ENCODE measurements around the gene LRRC4B.

LRRC4B gene

GRCh38 chr19:50505856-50506611 lies 62.2 kb downstream of the LRRC4B start:
- DNase-seq (ENCODE audit: low spot score) = no peak

DNA sequence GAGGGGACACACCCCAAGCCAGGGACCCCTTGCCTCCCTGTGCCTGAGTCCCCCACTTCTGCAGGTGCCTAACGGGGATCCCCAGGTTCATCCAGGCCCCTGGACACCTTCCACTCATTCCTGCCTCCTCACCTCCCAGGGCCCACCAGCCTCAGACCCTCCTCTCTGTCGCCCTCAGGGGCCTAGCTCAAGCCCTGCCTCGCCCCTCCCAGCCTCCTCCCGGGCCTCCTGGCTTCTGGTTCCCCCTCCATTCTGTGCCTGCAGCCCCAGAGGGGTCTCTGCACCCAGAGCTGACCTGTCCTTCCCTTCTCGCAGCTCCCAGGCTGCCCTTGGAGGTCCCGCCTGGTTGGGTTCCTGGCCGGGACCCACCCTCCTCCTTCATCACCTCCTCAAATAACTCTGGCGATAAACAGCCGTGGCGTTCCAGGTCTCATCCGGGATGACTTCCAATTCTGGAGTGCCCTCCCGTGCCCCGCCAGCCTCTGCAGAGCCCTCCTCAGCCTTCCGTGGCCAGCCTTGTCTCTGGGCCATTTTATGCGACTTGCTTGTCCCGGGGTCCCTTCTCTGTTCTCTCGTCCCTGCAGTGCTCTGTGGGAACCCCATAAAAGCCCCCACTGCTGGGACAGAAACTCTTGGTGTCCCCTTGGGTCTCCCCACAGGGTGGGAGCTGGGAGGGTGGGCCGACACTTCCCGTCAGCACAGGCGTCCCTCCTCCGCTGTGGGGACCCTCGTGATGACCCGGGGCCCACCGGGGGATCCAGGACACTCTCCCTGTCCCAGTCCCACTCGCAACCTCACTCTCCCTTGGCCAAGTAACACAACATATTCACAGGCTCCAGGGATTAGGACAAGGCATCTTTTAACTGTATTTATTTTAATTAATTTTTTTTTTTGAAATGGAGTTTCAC lies 66.4 kb downstream of the LRRC4B start:
- DNase-seq (ENCODE audit: low spot score) = no peak

DNA sequence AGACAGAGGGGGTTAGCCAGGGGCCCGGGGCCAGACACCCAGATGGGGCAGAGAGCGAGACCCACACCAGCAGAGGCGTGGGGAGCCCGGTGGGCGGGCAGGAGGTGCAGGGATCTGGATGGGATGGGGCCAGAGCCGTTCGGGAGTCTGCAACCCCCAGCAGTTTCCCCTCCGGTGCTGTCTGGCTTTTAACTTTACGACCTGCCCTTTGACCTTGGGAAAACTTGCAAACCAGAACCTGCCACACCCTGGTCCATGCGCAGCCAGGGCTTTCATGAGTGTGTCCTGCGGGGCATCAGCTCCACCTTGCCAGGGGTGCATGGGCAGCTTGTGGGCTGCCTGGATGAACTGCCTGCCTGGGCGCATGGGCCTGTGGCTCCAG lies 67.1 kb downstream of the LRRC4B start:
- DNase-seq (ENCODE audit: low spot score) = no peak

DNA sequence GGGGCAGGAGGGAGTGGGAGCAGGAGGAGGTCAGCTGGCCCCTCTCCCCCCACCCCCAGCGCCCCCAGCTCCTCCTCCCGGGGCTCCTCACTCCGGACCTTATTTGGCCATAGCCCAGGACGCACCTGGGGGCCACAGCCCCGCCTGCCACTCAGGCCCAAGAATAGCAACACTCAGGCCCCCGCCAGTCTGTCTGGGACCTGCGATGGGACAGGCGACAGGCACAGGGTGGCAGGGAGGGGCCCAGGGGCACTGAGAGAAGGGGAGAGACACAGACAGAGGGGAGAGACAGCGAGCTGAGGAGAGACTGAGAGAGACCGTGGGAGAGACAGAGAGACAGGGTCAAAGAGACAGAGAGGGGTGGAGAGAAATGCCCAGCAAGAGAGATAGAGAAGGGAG lies 67.5 kb downstream of the LRRC4B start:
- no peak for DNase-seq (ENCODE audit: low spot score)

- no peak for DNase-seq (ENCODE audit: low spot score)
These were observed 68.0 kb downstream of the LRRC4B start for GRCh38 chr19:50500060-50500752.

DNA sequence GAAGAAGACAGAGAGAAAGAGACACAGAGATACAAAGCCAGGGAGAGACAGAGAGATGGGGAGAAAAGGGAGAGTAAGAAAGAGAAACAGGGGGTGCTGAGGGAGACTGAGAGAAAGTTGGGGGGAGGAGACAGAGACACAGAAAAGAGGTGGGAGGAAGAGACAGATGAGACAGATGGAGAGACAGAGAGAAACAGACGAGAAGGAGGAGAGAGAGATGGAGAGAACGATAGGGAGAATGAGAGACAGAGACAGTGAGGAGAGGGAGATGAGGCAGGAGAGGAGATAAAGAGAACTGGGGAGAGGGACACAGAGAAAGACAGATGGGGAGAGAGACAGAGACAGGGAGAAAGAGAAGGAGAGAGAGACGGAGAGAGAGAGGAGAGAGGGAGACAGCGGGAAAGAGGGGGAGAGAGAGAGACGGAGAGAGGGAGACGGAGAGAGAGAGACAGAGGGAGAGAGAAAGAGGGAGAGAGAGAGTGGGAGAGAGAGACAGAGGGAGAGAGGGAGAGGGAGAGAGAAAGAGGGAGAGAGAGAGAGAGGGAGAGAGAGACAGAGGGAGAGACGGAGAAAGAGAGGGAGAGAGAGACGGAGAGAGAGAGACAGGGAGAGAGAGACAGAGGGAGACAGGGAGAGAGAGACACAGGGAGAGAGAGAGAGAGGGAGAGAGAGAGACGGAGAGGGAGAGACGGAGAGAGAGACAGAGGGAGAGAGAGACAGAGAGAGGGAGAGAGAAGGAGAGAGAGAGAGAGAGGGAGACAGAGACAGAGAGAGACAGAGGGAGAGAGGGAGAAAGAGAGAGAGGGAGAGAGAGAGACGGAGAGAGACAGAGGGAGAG lies 69.8 kb downstream of the LRRC4B start:
- no peak for DNase-seq (ENCODE audit: low spot score)

DNA sequence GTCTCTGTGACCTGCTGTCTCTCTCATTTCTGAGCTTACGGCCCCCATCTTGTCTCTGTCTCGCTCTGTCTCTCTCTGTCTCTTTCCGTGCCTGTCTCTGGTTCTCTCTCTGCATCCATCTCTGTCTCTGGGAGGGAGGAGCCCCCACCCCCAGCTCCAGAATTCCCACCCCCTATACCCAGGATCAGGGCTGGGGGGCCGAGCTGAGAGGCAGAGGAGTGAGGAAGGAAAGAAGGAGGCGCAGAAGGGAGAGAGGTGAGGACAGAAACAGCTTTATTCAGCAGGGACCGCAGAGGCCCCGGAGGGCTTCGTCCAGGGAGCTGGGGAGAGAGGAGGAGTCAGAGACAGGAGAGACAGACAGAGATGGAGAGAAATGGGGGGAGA lies 71.2 kb downstream of the LRRC4B start:
- DNase-seq (ENCODE audit: low spot score) = no peak

DNA sequence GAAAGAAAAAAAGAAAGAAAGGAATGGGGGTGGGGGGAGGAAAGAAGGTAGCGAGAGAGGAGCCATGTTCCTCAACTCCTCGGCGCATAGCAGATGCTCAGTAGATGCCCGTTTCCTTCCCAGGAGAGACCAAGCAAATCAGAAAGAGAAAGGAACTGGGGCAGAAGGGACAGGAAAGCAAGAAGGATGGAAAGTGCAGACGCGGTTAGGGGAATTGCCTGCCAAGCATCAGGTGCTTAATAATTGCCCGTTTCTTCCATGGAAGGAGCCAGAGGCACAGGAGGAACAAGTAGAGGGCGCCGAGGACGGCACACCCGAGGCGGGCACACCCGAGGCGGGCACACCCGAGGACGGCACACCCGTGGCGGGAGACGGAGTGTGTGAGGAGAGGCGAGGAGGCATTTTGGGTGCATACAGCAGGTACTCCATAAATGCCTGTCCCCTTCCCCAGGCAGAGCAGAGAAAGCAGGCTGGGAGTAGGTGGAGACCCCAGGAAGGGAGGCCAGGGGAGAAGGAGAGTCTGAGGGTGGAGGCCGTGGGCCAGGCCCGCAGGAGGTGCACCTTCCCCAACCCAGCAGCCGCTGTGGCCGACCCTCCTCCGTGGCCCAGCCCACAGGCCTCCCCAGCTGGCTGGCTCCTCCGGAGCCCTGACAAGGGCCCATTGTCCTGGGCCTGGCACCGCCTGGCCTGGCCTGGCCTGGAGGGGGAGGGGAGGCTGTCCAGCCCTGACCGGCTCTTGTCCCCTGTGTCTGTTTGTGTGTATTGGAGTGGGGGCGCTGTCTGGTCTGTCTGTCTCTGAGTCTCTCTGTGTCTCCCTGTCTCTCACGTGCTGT lies 71.8 kb downstream of the LRRC4B start:
- no peak for DNase-seq (ENCODE audit: low spot score)

DNA sequence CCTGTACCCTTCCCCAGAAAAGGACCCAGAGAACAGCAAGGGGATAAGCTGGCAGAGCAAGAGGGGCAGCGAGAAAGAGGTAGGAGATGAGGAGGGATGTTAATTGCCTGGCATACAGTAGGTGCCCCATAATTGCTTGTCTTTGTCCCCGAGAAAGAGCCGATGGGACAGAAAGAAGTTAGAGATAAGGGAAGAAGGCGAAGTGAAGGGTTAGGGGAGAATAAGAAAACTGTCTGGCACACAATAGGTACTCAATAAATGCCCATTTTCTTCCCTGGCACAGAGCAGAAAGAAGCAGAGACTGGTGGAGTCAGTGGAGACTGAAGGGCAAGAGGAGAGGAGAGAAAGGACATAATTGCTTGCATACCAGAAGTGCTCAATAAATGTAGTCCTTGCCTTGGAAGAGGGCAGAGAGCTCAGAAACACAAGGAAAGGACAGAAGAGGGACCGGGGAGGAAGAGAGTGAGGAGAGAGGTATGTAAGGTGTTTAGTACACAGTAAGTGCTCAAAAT lies 73.2 kb downstream of the LRRC4B start:
- no peak for DNase-seq (ENCODE audit: low spot score)

DNA sequence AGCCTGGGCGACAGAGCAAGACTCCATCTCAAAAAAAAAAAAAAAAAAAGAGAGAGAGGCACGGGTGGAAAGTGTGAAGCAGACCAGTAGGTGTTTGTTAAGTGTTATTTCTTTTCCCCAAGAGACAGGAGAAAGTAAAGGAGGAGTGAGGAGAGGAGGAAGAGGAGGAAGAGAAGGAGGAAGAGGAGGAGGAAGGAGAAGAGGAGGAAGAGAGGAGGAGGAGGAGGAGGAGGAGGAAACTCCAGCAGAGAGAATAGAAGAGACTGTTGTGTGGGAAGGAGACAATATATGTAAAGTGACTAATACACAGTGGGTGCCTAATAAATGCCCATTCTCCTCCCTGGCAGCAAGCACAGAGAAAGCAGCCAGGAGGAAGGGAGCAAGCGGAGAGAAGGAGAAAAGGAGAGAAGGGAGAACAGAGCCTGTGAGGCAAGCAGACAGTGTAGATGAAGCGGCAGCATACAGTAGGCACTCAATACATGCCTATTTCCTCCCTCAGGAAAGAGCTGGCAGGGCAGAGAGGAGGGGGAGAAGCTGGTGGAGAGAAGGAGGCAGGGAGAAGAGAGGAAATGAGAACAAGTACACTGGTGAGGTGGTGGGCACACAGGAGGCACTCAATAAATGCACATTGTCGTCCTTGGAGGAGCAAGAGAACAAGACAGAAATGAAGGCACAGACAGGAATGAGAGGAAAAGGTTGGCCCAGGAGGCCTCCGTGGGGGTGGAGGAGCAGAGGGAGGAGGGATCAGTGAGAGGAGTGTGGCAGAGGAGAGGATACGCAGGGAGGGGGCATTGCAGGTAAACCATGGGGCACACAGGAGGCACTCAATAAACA lies 73.8 kb downstream of the LRRC4B start:
- DNase-seq (ENCODE audit: low spot score) = no peak

- DNase-seq (ENCODE audit: low spot score) = no peak
These were observed 75.1 kb downstream of the LRRC4B start for GRCh38 chr19:50493171-50493570.

- DNase-seq (ENCODE audit: low spot score) = no peak
These were observed 75.8 kb downstream of the LRRC4B start for GRCh38 chr19:50492303-50493052.

DNA sequence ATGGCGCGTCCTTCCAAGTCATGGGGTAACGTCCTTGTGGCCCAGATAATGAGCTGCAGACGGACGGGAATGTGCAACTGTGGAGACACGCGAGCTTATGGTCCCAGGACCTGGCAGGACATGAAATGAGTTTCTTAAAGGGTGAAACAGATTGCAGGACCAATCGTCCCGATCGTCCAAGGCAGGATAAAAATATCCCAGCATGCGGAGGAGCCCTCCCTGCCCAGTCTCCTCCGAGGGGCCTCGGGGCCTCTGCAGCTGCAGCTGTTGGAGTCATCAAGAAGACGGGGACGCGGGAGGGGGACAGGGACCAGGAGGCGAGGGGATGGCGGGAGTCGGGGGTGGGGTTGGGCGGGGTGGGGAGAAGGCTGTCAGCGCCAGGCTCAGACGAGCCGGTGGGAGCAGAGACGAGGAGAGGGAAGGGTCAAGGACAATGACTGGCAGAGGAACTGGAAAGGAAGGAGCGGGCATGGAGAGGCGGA lies 77.2 kb downstream of the LRRC4B start:
- DNase-seq (ENCODE audit: low spot score) = no peak

DNA sequence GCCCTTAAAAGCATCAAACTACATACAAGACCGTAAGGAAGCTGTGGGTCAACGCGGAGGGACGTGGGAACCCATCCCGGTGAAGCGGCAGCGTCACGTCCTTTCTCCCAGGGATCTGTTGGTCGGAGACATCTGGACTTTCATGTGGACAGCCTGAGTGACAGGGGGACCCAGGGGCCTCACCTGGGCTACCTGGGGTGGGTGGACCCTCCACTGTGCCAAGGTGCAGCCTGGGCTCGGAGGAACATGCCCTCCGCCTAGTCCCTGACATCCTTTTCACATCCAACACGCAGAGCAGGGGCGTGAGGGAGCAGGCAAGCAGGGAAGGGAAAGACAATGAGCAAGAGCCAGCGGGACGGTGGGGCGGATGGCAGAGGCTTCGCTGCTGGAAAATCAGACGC lies 77.8 kb downstream of the LRRC4B start:
- DNase-seq (ENCODE audit: low spot score) = no peak

DNA sequence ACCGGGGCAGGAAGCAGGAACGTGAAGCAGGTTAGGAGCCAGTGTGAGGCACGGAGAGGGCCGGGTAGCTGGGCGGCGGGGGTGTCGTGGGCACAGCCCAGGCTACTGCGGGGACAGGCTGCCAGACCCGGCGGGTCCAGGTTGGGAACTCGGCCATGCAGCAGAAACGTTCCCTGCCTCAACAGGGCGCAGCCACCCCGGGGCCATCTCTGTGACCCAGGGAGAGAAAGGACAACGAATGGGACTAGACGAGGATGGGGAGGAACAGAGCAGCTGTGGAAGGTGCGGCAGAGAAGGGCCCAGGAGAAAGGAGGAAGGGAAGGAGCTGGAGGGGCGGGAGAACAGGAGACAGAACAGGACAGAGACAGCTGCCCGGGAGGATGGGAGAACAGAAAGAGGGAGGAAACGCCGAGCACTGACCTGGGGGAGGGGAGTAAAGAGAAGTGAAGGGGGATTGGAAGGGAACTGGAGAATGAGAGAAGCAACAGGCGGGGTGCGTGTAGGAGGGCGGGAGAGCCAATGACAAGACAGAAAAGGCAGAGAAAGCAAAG lies 78.7 kb downstream of the LRRC4B start:
- DNase-seq (ENCODE audit: low spot score) = no peak

DNA sequence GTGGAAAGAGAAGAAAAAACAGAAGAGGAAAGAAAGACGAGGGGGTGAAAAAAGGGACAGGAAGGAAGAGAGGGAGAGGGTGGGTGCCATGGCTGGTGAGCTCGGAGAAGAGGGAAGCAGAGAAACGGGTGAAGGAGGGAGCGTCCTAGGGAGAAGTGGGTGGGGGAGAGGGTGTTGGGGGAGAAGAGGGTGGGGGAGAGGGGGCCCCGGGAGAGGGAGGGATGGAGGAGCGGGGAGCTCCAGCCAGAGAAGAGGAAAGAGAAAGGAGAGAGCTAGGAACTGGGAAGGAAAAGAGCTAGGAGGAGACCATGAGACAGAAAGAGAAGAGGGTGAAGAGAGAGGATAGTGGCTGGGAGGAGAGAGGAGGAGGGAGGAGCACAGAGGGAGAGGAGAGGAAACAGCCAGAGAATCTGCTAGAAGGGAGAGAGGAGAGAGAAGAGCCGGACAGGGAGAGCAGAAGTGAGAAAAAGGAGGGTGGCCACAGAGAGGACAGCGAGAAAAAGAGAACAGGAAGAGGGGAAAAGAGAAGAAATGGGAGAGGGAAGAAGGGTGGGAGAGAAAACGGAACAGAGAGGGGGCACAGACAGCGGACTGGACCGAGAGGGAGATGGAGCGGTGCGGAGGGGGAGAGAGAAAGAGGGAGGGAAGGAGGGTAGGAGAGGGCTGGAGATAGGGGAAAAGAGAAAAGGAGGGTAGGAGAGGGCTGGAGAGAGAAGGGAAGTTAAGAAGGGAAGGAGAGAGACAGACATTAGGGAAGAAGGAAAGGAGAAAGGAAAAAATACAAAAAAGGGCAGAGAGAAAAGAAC lies 79.6 kb downstream of the LRRC4B start:
- no peak for DNase-seq (ENCODE audit: low spot score)

GRCh38 chr19:50486823-50487515 lies 81.3 kb downstream of the LRRC4B start:
- DNase-seq (ENCODE audit: low spot score) = no peak
